ENCODE measurements around the gene HMX1. TPM values are rescaled to one million over a fixed set of nuclear protein-coding genes. Genes with fewer than 3 reads are reported as not detected.

The HMX1 gene
- total and polyA plus RNA-seq, 2 experiments from 2014 or later = not detected

- 91% methylated on average over 30 of the region's 30 CpGs for WGBS (ENCODE audit: low lambda C conversion rate, missing lambda C conversion rate)
Measured at GRCh38 chr4:8820178-8821102, 51.2 kb downstream of the HMX1 start.

DNA sequence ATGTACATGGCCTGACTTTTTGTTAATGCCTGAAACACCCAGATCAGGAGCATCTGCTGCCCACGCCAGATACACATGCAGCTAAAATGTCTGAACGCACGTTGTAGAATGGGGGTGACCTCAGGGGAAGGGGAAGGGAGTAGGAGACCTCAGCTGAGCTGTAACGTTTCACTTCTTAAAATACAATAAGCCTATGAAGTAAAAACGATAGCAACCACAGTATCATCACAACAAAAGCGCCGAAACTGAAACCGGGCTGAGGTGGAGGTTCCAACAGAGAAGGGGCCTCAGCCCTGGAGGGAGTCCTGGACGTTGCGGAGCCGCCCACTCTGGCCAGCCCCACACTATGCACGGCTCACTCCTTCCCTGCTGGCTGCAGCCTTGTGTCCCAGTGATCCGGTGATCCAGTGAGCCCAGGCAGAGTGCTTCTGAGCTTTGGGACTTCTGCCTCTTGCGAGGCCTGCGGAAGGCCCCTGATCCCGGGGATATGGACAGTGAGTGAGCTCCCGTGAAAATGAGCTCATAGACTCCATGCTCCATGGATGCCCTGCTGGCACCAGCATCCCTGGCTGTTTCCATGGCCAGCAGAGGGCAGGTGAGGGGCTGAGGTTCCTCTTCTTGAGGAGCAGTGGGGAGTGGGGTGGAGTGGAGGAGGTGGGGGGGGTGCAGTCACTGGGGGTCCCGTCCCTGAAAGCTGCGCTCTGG lies 52.0 kb downstream of the HMX1 start:
- no peak overlapping the region for H3K4me2 ChIP-seq
- WGBS (ENCODE audit: low lambda C conversion rate, missing lambda C conversion rate) = 77% methylated on average over 18 of the region's 19 CpGs
- no peaks in the 10 kb centered on the region for H3K36me3 ChIP-seq (replicated peaks; ENCODE audit: insufficient read depth, low read depth)
- no peaks in the 10 kb centered on the region for H3K79me2 ChIP-seq
- H3K9me2 ChIP-seq (replicated peaks; ENCODE audit: insufficient read depth) = no peaks in the 10 kb centered on the region
- no peak for TF ChIP-seq CTCF (IDR thresholded peaks at IDR 0.05; ENCODE audit: poor library complexity)
- TF ChIP-seq EZH2 (IDR thresholded peaks at IDR 0.05; ENCODE audit: borderline replicate concordance) = no peak
- no peak for TF ChIP-seq EZH2phosphoT487 (IDR thresholded peaks at IDR 0.05; ENCODE audit: low read depth, severe bottlenecking, unreplicated experiment)
- H4K20me1 ChIP-seq (ENCODE audit: insufficient read depth, poor library complexity, severe bottlenecking) = no peaks in the 10 kb centered on the region
- peaks cover 16% of the 10 kb centered on the region for H3K27me3 ChIP-seq
- no peak for DNase-seq (ENCODE audit: low spot score)
- no peak overlapping the region for H3K27ac ChIP-seq
- H3K9me3 ChIP-seq (ENCODE audit: low read depth) = no peaks in the 10 kb centered on the region
- no peaks in the 10 kb centered on the region for H3K4me1 ChIP-seq (ENCODE audit: insufficient read depth)
- no peak overlapping the region for H2AFZ ChIP-seq
- H3K4me3 ChIP-seq = no peak overlapping the region

More at GRCh38 chr4:8820178-8821102, 51.2 kb downstream of the HMX1 start:
- TF ChIP-seq EZH2 (IDR thresholded peaks at IDR 0.05; ENCODE audit: borderline replicate concordance) (no peak), CTCF (IDR thresholded peaks at IDR 0.05; ENCODE audit: poor library complexity) (no peak), EZH2phosphoT487 (IDR thresholded peaks at IDR 0.05; ENCODE audit: low read depth, severe bottlenecking, unreplicated experiment) (no peak)
- no peaks in the 10 kb centered on the region for H3K9me3 ChIP-seq (ENCODE audit: low read depth)
- no peak overlapping the region for H3K27ac ChIP-seq
- no peak overlapping the region for H3K4me3 ChIP-seq
- DNase-seq (ENCODE audit: low spot score) = no peak
- H3K4me1 ChIP-seq (ENCODE audit: insufficient read depth) = no peaks in the 10 kb centered on the region
- no peaks in the 10 kb centered on the region for H3K79me2 ChIP-seq
- H4K20me1 ChIP-seq (ENCODE audit: insufficient read depth, poor library complexity, severe bottlenecking) = no peaks in the 10 kb centered on the region
- H3K9me2 ChIP-seq (replicated peaks; ENCODE audit: insufficient read depth) = no peaks in the 10 kb centered on the region
- H3K36me3 ChIP-seq (replicated peaks; ENCODE audit: insufficient read depth, low read depth) = no peaks in the 10 kb centered on the region
- no peak overlapping the region for H3K4me2 ChIP-seq
- H3K27me3 ChIP-seq = peaks cover 23% of the 10 kb centered on the region
- no peak overlapping the region for H2AFZ ChIP-seq

DNA sequence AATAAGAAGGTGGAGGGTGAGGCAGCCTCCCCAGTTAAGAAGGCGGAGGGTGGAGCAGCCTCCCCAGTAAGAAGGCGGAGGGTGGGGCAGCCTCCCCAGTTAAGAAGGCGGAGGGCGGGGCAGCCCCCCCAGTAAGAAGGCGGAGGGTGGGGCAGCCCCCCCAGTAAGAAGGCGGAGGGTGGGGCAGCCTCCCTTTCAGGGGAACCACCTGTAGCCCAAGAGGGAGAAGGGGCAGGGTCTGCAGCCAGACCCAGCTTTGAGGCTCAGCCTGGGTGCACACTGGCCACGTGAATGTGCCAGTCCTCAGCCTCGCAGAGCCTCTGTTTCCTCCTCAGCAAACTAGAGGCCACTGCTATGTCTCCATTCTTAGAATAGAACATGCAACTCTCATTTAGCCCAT lies 52.6 kb downstream of the HMX1 start:
- Histone ChIP-seq H2AFZ (no peak overlapping the region), H3K9me3 (ENCODE audit: low read depth) (no peaks in the 10 kb centered on the region), H3K4me2 (no peak overlapping the region), H3K4me3 (no peak overlapping the region), H3K36me3 (replicated peaks; ENCODE audit: insufficient read depth, low read depth) (no peaks in the 10 kb centered on the region), H3K79me2 (no peaks in the 10 kb centered on the region), H4K20me1 (ENCODE audit: insufficient read depth, poor library complexity, severe bottlenecking) (no peaks in the 10 kb centered on the region), H3K9me2 (replicated peaks; ENCODE audit: insufficient read depth) (no peaks in the 10 kb centered on the region), H3K27ac (no peak overlapping the region), H3K27me3 (peaks cover 10% of the 10 kb centered on the region), H3K4me1 (ENCODE audit: insufficient read depth) (no peaks in the 10 kb centered on the region)
- TF ChIP-seq CTCF (IDR thresholded peaks at IDR 0.05; ENCODE audit: poor library complexity) (no peak), EZH2phosphoT487 (IDR thresholded peaks at IDR 0.05; ENCODE audit: low read depth, severe bottlenecking, unreplicated experiment) (no peak), EZH2 (IDR thresholded peaks at IDR 0.05; ENCODE audit: borderline replicate concordance) (no peak)
- 92% methylated on average over 2 of the region's 8 CpGs for WGBS (ENCODE audit: low lambda C conversion rate, missing lambda C conversion rate)
- DNase-seq (ENCODE audit: low spot score) = no peak

Measured in hepatocyte (in vitro differentiated cells).